GM11168 (cell line): ENCODE data around the gene TRIM31.

Source experiments
- in situ Hi-C: fragments of 300-500 bp; cut with MboI; formaldehyde crosslinking; loops from one replicate; pipeline ENCODE4 v1.12.0; 2022; ENCODE audit warnings: low sequenced_read_pairs; ENCODE audit not compliant: unreplicated experiment

Gene TRIM31

GRCh38 chr6:30092852-30093543 lies 19.9 kb downstream of the TRIM31 start:
- in situ Hi-C loops = no loop called here

GRCh38 chr6:30091577-30092381 lies 21.1 kb downstream of the TRIM31 start:
- in situ Hi-C loops = no loop called here

GRCh38 chr6:30087876-30088275 lies 25.0 kb downstream of the TRIM31 start:
- in situ Hi-C loops = no loop called here

GRCh38 chr6:30077218-30077617 lies 35.7 kb downstream of the TRIM31 start:
- in situ Hi-C loops = no loop called here

GRCh38 chr6:30075790-30076732 lies 36.8 kb downstream of the TRIM31 start:
- in situ Hi-C loops = no loop called here

GRCh38 chr6:30075094-30075789 lies 37.6 kb downstream of the TRIM31 start, which contains the start of gene RNF39:
Gene RNF39, minus strand, starts transcription at chr6:30075769. Its CDS starts 184 bp downstream, at chr6:30075585.
- in situ Hi-C loops = no loop called here

GRCh38 chr6:30074331-30075093 lies 38.4 kb downstream of the TRIM31 start:
- in situ Hi-C loops = no loop called here

- in situ Hi-C loops = no loop called here
These were observed 39.2 kb downstream of the TRIM31 start for GRCh38 chr6:30073489-30074235.

- in situ Hi-C loops = no loop called here
These were observed 41.0 kb downstream of the TRIM31 start for GRCh38 chr6:30071858-30072257.

GRCh38 chr6:30071081-30071818 lies 41.6 kb downstream of the TRIM31 start:
- in situ Hi-C loops = no loop called here

GRCh38 chr6:30067460-30068139 lies 45.3 kb downstream of the TRIM31 start:
- in situ Hi-C loops = no loop called here

- in situ Hi-C loops = no loop called here
These were observed 46.1 kb downstream of the TRIM31 start, which contains the start of gene PPP1R11 for GRCh38 chr6:30066577-30067459. Gene PPP1R11, plus strand, starts transcription at chr6:30067198. Its CDS starts 213 bp downstream, at chr6:30067411.

GRCh38 chr6:30066082-30066481 lies 46.8 kb downstream of the TRIM31 start:
- in situ Hi-C loops = no loop called here

- in situ Hi-C loops = no loop called here
These were observed 49.6 kb downstream of the TRIM31 start for GRCh38 chr6:30063315-30063714.

GRCh38 chr6:30062471-30063178 lies 50.3 kb downstream of the TRIM31 start:
- in situ Hi-C loops = no loop called here
